T-helper 9 cell (primary cell): ENCODE data around the gene C1orf87.

Experiments used
- DNase-seq: peaks from one replicate; pipeline ENCODE4 v3.0.0-alpha.2; 2020
- total RNA-seq, 2 donors: gene quantifications; one replicate each; lab custom pipeline; 2026; lab: John Stamatoyannopoulos, UW

Gene C1orf87, protein sequence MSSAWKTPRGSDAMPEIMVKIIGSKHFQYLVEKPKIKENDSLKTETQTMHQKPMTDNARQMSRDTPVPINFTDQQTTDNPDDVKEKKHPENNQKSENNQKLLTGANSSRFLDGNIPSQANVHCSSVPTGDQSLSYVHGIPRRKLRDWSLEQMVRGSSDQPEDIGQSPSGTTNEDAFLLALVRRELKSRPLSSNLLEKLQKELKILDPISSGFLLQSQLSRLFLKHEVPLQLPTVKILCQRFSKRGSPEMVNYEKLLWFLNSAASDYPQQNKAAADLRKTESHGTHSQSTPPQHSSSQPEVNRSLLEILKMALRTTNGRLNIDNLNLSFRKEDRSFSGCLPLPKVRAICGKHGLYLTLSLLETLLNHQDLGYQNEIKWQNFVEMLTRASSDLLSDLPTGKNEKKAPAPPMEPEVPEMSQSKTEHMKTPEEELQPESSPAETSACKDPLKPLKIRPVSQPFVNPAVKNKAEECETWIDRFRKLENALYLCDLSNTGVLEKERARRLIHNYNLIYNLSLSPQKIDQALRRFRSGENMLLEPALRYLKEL
- total RNA-seq = 0 reads per million in 2 donors

DNA sequence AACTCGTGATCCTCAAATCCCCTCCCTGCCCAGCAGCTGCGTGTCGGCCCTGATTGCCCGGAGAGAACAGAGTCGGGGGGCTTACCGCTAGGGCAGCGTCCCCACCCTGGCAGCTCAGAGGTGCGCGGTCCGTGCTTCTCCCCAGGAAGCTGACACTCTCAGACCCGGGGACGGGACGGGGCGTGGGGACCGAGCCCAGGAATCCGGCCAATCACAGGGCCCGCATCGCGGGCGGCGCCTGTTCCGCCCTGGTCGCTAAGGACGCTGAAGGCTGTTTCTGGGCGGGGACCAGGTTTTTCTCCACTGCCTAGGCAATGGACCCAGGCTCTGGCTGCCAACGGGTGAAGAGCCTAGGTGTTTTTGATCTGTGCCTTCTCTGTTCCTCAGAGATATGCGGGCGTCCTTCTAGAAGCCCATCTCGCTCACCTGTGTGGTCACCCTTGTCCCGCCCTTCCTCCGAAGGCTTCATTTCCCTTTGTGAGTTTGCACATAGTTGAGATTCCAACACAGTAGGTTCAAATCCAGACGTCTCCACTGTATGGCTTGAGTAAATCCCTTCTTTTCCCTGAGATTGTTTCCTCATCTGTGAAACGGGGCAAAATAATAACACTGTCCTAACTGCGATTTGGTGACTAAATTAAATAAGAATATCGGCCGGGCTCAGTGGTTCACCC, at the start of gene C1orf87:
TSS of gene C1orf87 (minus strand) at position 166 of the 674 bp plus-strand sequence. CDS start 1,127 bp downstream, outside the sequence.
- no peak for DNase-seq

DNA sequence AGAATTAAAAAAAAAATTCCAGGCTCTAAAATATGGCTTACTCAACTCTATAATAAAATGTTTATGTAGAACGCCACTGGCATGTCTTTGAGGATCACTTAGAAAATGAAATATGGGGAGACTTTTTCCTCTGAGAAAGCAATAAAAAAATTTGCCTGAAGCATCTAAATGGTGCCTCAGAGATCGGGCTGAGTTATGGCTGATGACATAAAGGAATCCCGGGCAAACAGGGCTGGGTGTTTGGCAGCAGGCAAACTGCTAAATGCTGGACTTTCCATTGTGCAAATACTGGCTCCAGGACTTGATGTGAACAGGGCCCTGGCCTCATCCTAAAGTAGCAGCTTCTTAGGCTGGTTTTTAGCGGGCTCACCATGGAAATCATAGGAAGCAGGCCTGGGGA, 44.5 kb upstream of the C1orf87 start:
- no peak for DNase-seq

DNA sequence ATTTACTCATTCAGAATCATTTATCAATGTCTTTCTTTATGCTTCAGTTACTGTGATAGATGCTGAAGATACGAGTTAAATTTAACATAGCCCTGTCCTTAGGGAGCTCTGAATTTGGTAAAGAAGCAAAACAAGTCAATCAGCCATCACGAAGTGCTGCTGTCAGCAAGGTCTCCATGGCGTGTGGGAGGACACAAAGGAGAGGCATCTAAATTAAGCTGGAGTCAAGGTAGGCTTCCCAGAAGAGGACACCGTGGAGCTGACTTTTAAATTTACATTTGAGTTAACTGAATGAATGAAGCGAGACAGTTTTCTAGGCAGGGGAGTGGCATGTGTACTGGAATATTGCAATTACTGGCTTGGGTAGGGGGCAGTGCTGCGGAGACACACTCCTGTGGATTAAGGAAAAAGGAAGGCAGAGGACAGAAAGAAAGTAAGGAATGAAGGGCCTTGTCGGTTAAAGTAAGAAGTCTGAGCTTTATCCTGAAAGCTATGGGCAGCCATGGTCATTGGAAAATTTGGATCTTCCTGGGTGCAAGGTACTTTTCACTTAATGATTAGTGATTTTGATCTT, 41.3 kb upstream of the C1orf87 start:
- DNase-seq = no peak

DNA sequence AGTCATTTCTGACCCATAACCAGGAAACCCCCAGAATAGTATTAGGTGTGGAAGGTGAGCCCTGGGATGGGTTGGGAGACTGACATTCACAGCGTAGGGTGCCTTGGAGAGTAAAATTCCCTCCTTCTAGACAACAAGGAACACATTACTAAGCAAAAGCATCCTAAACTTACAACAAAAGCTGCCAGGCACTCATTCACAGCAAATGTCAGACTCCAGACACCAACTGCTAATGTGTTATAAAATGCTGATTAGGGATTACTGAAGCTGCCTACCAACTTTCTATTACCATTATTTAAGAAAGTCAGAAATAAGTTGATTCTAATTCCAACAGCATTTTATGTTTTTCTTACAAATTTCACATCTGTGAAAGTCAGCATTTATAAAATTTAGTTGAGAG, 40.0 kb upstream of the C1orf87 start:
- DNase-seq = no peak

DNA sequence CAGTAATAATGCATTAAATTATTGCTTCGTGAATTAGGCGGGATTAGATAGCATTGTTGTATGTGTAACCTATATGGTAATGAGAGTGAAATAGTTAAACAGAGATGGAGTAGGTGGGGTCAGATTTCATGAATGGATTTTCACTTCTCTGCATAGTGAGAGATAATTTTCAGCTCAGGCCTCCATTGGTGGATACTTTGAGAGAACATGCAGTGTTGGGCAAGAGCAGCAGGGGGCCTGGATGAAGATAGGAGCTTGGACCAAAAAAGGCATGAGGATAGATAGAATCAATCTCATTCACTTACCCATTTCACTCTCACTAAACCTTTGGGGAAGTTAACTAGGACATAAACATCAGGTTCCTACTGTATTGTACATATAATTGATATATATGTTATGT, 39.5 kb upstream of the C1orf87 start:
- DNase-seq = no peak

DNA sequence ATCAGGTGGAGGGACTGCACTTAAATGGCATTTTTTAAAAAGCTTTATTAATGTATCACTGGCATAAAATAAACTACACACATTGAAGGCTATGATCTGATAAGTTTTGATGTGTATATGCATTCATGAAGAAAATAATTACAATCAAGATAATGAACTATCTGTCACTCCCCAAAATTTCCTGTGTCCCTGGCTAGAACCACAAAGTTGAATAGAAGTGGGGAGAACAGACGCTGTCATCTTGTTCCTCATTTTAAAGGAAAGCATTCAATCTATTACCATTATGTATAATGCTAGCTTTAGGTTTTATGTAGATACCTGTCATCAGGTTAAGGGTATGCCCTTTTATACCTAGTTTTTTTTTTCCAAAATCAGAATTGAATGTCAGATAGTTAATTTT, 38.1 kb upstream of the C1orf87 start:
- DNase-seq = no peak

DNA sequence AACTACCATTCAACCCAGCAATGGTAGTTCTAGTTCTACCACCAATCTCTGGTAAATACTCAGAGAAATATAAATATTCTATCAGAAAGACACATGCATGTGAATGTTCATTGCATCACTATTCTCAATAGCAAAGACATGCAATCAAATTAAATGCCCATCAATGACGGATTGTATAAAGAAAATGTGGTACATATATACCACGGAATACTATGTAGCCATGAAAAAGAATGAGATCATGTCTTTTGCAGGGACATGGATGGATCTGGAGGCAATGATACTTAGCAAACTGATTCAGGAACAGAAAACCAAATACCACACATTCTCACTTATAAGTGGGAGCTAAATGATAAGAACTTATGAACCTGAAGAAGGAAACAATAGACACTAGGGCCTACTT, 37.5 kb upstream of the C1orf87 start:
- DNase-seq = no peak

DNA sequence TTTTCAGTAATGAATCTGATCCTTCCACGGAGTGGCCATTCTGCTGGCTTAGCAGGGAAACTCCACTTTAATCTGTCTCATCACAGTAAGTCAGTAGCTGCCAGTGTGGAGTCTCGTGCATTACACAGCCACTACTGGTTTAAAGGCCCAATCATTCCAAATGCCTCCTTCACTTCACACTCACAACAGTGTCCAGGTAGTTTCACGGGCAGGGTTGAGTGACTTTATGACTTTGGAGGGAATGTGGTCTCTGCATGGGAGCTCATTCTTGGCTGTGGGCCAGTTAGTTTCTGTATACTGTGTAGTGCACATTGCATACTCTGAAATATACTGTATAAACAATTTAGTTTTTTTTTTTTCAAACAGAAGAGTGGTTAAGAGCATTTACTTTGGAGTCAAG, 34.6 kb upstream of the C1orf87 start:
- DNase-seq = no peak

DNA sequence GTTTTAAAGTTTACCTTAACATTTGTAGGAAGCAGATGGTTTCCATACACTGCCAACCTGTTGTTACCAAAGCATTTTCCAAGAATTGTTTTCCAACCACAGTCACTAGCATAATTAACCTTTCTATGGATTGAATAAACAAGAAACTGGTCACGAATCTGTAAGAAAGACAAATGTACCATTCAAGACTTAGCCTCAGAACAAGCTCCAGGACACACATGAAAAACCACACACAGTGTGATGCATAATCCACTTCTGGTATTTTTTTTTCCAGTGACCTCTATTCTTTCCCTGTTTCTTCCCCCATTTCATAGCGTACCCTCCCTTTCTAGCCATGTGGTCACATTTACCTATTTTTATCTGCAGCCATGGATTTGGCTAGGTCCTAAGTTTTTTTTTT, 29.6 kb upstream of the C1orf87 start:
- DNase-seq = no peak

DNA sequence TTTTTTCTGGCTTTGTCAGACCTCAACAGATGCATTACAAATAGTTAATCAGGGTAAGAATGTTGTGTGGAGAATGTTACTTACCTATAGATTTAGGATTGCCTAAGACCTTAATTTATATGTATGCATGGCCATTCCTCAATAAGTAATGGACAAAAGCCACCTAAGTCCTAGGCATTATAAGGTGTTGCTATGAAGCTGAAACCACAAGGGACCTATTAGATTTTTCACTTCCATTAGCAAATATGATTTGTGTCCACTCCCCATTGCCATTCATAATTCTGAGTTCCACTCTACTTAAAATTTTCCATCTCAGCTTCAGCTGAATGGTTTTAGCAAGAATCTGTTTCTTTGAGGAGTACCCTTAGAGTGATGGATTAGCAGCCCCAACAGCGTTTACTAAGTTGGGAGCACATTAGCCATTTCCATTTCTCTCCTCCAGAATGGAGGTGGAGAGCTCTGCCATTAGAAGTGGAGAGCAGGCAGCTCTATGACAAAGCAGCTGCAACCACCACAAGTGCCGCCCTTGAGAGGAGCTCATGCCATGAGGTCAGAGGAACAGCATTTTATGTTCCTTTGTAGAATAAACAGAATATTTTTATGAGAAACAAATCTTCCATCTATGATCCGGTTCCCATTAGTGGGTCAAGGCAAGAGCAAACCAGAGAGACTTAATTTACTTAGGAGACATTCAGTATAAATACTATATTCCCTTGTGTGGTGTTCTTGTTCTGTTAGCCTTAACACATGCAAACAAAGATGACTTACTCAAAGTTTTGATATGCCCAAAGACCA, 28.9 kb upstream of the C1orf87 start:
- no peak for DNase-seq

DNA sequence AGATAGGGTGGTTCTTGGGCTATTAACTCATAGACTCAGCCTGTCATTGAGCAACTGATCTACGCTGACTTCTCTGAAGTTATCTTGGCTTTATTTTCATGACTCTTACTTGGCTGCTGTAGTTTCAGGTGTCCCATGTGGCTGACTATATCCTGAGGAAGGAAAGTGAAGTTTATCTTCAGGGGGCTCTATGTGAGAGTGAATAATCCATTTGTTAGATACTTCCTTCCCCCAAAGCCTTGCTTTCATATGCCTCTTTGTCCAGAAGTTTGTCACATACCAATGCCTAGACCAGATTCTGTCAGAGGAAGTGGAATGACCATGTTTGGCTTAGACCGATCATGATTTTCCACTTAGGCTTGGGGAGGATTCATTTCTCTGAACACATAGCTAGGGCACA, 27.9 kb upstream of the C1orf87 start:
- no peak for DNase-seq

DNA sequence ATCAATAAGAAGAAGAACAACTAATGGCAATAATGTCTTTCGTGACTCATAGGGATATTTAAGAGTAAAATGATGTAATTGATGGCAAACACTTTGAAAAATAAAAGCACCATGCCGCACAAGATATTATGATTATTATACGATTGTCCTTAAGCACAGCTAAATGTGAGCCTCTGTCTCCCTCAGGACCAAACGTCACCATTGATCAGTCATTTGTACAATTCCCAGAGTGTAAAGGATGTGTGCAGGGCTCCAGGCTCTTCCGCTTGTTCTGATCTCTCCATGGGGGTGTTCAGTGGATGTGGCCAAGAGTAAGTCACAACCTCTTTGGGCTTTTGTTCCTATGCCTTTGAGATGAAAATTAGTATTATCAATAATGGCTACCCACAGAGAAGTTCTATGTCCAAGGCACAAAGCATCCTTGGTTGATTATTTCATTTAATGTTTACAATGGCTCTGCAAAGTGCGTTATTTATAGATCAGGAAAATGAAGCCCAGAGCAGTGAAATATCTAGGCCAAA, 17.7 kb upstream of the C1orf87 start:
- no peak for DNase-seq

DNA sequence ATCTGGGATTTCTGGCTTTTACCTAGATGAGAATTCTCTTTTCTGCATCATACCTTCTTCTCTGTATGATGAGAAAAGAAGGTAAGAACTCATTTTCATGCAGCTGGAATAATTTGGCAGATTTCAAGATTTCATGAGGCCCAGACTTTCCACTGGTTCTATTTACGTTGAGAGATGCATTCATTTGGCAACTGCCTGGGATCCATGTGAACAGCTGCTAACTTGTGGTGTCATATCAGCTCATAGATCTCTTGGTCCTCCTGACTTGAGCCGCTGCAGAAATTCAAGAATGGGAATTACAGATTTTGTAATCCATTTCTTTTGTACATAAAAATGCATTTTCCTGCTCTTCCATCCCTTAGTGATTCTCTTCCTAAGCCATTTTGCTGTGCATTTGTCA, 17.1 kb upstream of the C1orf87 start:
- DNase-seq = no peak

DNA sequence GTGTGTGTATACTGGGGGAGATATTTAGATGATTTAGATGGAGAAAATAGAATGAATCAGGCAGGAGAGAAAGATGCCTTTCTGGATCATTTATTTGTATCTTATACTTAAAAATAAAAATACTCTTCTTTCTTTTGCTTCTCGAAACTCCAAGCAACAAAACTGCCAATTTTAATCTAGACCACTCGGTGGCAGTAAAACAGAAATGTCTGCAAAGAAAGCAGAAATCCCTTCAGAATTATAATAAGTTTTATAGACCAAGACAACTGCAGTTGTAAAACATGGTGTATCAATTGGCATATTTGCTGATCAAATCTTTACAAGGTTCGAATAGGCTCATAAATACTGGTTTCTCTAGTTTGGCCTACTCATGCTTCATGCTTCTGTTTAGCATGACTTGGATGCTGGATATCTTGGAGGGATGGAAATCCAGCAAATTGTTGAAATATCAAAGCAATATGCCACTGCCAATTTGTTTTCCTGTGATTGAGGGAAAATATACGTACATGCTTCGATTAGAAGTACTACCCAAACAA, 15.1 kb upstream of the C1orf87 start:
- no peak for DNase-seq

DNA sequence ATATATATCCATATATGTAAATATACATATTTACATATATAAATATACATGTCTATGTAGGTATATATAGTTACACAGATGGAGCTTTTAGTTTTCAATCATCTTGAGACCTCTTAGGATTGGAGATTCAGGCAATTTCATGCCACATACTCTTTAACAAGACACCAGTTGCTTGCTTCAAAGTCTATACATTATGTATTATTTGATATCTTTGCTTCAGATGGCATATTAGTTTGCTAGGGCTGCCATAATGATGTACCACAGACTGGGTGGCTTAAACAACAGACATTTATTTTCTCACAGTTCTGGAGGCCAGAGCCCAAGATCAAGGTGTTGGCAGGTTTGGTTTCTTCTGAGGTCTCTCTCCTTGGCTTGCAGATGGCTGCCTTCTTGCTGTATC, 14.1 kb upstream of the C1orf87 start:
- DNase-seq = no peak

DNA sequence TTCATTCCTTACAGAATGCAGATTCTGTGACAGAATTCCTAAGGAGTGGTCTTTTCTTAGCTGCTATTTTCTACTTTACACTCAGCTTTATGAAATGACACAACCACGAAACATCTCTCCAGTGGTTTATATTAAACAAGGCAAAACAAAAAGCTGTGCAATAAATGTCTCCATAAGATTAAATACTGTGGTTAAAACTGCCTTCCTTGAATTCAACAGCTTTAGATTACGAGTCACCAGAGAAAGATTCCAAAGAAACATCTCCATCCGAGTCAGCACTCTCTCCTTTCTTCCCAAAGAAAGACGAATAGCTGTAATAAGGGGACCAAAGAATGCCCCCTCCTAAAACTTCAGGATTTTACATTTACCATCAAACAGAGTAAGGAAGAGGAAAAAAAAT, 4.6 kb upstream of the C1orf87 start:
- DNase-seq = no peak

DNA sequence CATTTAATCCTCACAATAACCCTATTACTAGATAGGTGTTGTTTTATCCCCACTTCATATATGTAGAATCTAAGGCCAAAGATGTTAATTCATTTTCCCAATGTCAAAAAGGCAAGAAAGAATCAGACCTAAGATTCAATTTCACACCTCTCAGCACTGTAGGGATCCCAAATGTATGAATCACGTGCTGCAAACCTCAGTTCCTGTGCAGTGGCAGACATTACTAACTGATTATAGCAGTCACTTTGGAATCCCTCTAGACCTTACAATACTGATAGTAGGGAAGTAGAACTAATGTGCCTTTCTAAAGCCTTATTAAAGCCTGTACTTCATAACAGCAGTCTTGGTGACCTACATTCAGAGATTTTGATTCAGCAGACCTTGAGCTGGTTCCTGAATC, 2.3 kb downstream of the C1orf87 start:
- DNase-seq = no peak

DNA sequence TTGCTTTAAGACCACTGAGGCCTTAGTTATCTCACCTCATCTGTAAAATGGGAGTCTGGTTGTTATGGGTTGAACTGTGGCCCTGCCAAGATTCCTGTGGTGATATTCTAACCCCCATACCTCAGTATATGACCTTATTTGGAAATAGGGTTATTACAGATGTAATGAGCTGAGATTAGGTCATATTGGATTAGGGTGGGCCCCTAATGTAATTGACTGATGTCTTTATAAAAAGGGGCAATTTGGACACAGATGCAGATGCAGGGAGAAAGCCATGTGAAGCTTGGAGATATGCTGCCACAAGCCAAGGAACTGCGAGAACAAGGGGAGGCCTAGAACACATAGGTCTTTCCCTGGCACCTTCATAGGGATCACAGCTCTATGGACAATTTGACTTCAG, 3.9 kb downstream of the C1orf87 start:
- DNase-seq = no peak

DNA sequence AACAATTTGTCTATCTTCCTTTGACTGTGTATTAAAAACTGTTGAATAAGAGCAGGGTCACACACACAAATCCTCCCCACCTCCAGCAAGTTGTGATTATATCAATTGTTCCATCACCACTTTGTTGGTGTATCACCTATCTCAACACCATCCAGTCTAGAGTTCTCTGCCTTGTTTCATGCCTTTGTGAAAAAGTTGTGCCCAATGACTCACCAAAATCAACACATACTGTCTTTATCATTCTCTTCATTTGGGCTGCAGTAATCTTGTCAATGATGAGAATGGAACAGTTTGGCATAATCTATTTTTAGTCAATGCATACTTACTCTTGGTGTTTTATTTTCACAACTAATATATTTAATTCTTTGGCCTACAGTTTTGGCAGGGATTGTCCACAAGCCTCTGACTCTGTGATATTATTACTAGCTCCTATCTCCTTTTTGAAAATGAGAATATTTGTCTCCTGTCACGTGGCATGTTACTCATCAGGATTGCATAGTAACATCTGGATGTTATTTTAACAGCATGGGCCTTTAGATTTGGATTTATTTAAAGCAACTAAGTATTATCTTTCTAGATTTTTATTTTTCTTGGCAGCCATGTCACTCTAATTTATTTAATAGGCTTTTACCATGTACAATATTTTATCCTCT, 5.1 kb downstream of the C1orf87 start:
- no peak for DNase-seq

DNA sequence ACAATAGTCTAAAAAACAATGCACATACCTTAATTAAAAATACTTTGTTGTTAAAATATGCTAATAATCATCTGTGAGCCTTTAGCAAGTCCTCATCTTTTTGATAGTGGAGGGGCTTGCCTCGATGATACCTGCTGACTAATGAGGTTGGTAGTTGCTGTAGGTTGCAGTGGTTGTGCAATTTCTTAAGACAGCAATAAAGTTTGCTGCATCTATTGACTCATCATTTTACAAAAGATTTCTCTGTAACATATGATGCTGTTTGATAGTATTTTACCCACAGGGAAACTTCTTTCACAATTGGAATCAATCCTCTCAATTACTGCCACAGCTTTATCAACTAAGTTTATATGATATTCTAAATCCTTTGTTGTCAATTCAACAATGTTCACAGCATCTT, 7.6 kb downstream of the C1orf87 start:
- DNase-seq = no peak

DNA sequence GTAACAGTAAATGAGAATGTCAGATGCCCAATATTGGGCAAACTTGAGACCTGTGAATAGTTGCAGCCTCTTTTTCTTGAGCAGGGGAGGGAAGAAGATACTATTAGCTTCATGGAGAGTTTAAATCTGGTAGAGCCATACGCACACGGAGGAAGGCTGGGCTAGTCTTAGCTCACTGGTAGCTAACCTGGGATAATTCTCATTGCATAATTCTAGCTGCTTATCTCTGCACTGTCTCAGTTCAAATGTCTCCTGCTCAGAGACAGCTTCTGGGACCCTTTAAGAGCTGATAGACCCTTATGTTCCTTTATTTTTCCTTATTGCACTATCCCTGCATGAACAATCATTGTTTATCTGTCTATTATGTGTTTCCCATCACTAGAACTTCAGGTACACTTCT, 8.4 kb downstream of the C1orf87 start:
- DNase-seq = no peak

DNA sequence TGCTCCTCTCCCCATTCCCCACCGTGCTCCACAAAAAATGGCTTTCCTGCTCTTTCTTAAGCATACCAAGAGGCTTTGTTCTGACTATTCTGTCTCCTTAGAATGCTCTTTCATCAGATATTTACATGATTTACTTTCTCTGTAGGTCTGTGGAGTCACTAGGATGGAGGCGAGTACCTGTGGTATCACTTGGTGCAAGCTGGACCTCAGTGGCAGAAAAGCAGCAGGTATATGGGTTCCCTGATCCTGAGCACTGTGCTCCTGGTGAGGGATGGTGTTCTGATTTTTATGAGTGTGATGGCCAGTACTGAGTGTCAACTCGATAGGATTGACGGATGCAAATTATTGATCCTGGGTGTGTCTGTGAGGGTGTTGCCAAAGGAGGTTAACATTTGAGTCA, 10.0 kb downstream of the C1orf87 start:
- no peak for DNase-seq
